Measurements from ENCODE around the gene ADARB2.

DNA sequence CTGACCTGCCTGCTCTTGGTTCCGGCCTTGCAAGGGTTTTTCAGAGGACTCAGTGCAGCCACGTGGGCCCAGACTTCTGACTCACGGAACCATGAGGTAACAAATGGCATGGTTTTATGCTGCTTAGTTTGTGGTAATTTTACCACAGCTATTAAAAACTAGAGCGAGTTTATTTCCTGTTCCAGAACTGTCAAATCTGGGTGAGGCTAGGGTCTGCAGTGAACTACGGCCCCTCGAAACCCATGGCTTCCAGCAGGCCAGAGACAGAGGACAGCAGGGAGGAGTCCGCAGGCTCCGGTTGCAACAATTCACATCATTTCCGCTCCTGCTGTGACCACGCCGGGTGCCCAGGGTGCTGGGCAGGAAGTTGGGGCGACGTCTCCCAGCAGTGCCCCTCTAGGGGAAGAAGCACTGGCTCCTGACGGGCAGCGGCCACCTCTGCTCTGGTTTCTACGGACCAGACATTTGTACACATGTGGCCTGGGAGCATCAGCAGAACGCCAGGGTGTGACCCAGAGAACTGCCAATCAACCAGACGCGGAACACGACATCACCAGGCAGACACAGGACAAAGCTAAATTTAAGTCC, 74.8 kb downstream of the ADARB2 start:
- TF ChIP-seq POLR2A (IDR thresholded peaks at IDR 0.05; ENCODE audit: low read depth, low read length) (no peak), POLR2AphosphoS5 (IDR thresholded peaks at IDR 0.05; ENCODE audit: low read depth, low read length) (no peak), POU2F2 (IDR thresholded peaks at IDR 0.05; ENCODE audit: low read depth, low read length) (no peak)
